Eye (tissue), 1 donor: Measurements from ENCODE around the gene EPN1.
"Not testable (repeated sequence)": the region's sequence is repeated elsewhere in the genome, so short reads cannot be mapped to it uniquely, and the experiment has no call there.

Experiments
- DNase-seq: peaks from one replicate; pipeline ENCODE4 v3.0.0-alpha.2; 2015

The EPN1 gene

GRCh38 chr19:55730378-55730777 lies 55.4 kb downstream of the EPN1 start:
- not testable (repeated sequence) for DNase-seq

- no peak for DNase-seq
These were observed 63.3 kb downstream of the EPN1 start, which contains the start of gene NLRP9 for GRCh38 chr19:55738302-55738701. TSS of gene NLRP9 (minus strand) at chr19:55738402. CDS start at chr19:55738374, 28 bp downstream.

DNA sequence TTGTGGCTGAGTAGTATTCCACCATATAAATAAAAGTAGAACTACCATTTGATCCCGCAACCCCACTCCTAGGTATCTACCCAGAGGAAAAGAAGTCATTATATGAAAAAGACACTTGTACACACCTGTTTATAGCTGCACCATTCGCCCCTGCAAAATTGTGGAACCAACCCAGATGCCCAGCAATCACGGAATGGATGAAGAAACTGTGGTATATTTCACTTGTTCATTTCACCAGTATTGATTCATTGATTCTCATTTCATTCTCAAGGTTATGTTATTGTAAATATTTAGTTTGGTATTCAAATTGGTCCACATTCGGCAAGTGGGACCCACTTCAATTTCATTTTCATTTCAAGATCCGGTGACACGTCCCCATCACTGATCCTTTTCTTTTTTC lies 75.7 kb downstream of the EPN1 start:
- DNase-seq, result no peak

DNA sequence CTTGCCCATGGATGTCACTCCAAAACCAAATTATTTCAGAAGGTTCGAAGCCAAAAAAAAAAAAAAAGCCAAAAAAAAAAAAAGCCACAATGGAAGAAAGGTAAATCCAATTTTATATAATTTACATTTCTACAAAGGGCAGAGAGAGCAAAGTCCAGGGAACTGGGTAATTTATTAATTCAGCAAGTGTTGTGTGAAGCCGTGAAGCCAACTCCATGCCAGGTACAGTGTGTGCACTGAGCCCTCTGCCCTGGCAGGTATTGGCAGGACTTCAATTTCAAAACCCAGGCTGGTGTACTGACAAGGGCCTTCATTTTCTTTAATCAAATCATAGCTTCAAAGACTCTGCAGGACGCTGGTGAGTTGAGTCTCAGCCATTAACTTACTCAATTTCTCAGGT lies 78.4 kb downstream of the EPN1 start:
- no peak for DNase-seq

DNA sequence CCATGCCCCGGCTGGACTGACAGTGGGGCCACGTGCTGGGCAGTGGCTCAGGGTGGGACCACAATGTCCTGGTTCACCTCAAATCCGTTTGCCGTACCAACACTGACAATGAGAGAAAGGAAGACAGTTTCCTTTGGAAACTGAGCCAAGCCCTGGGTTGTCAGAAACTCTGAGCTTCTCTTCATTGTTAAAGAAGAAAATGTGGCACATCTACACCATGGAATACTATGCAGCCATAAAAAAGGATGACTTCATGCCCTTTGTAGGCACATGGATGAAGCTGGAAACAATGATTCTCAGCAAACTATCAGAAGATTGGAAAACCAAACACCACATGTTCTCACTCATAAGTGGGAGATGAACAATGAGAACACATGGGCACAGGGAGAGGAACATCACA lies 81.8 kb downstream of the EPN1 start:
- DNase-seq, result not testable (repeated sequence)

DNA sequence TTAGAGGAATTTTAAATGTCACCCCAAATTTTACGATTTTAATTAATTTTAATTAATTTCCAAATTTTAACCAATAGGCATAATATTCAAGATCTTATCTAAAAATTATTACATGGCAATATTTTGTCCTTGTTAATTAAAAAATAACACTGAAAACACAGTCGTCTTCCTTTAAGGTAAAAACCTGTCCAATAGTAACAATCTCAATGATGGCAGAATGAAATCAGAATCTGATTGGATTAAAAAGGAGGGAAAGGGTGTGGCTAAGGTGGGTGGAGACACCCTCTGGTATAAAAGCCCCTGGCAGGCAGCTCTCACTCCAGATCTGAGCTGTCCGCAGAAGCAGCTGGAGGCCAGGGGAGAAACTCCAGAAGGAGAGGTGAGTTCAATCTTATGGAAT lies 83.8 kb downstream of the EPN1 start, which contains the start of gene RFPL4A:
RFPL4A (plus strand) TSS at position 301 of the 400 bp plus-strand sequence. CDS start 2,704 bp downstream, outside the sequence.
- DNase-seq, result not testable (repeated sequence)
